AG09309 (cell line): Measurements from ENCODE around the gene SOD3.

Source experiments
- DNase-seq: peaks from one replicate; pipeline ENCODE4 v3.0.0-alpha.2; 2010; ENCODE audit warnings: low read depth
- H3K4me3 ChIP-seq: 2 replicates; pipeline ENCODE4 v1.5.1; 2011; ENCODE audit warnings: mild to moderate bottlenecking, low read depth, low read length, moderate library complexity; ENCODE audit not compliant: control insufficient read depth
- TF ChIP-seq, protein P1 (sequence below): IDR thresholded peaks from 2 replicates; pipeline ENCODE4 v1.5.1; 2011; ENCODE audit warnings: mild to moderate bottlenecking, low read depth, low read length, inconsistent platforms; ENCODE audit not compliant: insufficient read depth, control insufficient read depth; ENCODE audit errors: missing control alignments

The SOD3 gene

DNA sequence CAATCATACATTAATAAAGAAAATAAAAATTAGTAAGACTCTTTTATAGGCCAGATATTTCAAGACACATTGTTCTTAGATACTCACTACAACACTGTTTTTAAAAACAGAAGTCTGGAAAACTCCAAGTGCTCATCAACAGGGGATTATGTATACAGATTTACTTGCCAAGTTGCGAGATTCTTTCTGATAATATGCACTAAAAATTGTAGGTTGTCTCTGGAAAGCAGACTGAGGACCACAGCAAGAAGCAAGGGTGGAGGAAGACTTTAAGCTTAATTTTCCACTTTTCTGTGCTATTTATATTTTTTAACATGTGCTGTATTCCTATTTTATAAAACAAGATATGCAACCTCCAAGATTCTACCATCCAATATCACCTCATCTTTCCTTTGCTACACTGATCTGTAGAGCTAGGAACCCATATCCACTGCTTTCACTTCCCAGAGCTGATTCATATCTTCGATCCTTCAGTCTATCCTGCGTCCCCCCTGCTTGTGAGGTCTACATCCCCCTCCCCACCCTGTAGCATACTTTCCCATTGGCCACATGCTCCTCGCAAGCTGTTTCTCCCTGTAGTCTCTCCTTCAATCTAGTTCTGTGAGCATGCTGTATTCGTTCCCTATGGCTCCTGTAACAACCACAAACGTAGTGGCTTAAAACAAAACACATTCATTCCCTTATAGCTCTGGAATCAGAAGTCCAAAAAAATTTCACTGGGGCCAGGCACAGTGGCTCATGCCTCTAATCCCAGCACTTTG, 15.7 kb downstream of the SOD3 start:
- DNase-seq: no peak
- TF ChIP-seq, protein P1, sequence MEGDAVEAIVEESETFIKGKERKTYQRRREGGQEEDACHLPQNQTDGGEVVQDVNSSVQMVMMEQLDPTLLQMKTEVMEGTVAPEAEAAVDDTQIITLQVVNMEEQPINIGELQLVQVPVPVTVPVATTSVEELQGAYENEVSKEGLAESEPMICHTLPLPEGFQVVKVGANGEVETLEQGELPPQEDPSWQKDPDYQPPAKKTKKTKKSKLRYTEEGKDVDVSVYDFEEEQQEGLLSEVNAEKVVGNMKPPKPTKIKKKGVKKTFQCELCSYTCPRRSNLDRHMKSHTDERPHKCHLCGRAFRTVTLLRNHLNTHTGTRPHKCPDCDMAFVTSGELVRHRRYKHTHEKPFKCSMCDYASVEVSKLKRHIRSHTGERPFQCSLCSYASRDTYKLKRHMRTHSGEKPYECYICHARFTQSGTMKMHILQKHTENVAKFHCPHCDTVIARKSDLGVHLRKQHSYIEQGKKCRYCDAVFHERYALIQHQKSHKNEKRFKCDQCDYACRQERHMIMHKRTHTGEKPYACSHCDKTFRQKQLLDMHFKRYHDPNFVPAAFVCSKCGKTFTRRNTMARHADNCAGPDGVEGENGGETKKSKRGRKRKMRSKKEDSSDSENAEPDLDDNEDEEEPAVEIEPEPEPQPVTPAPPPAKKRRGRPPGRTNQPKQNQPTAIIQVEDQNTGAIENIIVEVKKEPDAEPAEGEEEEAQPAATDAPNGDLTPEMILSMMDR: no peak
- H3K4me3 ChIP-seq: no peak overlapping the region

DNA sequence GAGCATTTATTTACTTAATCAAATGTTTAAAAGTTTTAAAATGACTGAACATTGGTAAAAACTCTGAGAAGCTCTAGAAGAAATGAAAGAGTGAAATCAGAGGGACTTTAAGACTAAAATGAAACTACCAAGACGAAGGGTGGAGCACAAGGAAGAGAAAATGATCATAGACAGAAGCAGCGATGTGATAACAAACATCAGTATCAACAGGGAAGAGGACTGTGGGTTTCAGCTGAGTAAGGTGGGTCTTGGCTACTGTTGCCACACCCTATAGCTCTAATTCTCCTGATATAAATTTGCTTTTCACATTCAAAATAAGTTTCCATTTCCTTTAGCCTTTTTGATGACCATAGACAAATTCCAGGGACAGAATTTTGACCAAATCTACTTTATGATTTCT, 18.4 kb downstream of the SOD3 start:
- DNase-seq: no peak
- TF ChIP-seq, protein P1: no peak
- no peak overlapping the region for H3K4me3 ChIP-seq

DNA sequence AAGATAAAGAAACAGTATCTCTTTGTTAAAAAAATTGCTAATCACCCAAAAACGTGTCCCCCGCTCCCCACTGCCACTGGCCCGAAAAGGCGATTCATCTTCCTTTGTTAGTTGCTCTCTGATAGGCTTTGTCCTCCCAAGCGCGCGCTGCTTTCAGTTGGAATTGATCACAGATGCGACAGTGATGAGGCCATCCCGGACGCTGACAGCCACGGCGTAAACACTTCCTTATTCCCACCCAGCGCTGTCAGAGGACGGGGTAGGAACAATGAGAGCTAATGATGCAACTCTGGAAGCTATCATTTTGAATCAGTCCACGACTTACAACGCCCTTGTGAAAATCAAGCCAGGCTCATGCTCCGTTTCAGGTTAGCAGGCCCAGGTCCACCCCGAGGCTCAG, 21.4 kb downstream of the SOD3 start:
- no peak overlapping the region for H3K4me3 ChIP-seq
- TF ChIP-seq, protein P1: no peak
- DNase-seq: no peak

- no peak for DNase-seq
- no peak overlapping the region for H3K4me3 ChIP-seq
- TF ChIP-seq, protein P1: no peak
These were observed 25.2 kb downstream of the SOD3 start for GRCh38 chr4:24820541-24820940.

DNA sequence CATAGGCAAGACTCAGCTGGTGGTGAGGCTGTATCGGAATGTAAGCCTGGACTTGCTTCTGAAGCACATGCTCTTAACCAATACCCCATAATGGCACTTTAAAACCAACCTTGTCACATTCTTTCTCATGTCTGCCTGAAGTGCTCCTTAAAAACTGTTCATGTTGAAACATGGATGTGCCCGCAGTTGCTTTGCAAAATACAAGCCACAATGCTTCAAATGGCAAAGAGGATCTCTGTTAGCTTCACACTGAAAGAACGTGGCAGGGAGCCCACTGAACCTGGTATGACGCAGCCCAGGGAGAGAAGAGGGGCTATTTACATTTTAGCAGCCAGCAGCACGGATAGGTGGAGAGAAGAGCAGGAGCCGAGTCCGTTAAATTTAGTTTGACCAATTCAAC, 29.3 kb downstream of the SOD3 start:
- TF ChIP-seq, protein P1: no peak
- DNase-seq: no peak

GRCh38 chr4:24831637-24832036, 36.3 kb downstream of the SOD3 start:
- no peak for DNase-seq
- TF ChIP-seq, protein P1: no peak
- no peak overlapping the region for H3K4me3 ChIP-seq

More for the DNA sequence above, 29.3 kb downstream of the SOD3 start:
- no peak overlapping the region for H3K4me3 ChIP-seq
